CD4-positive, alpha-beta T cell treated with Interleukin-17A for 1 hour (primary cell): ENCODE data around the gene SLC46A2.

Experiments
- DNase-seq: peaks from one replicate; pipeline ENCODE4 v3.0.0-alpha.2; 2020

Gene SLC46A2

DNA sequence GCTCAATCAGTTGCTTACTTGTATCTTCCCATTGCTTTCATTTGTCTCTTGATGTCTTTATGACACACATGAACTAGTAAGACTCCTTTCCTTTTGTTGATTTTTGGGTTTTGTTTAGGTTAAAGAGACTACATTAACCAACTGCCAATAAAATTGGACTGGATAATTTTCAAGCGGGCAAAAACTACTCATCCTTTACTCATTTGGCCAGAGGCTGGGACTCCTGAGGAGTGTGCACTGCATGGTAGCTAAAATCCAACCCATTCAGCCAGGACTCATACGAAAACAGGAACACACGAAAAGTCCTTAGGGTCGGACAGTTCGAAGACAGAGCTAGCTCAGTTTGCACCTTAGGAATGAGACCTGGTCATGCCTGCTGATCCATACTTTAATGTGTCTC, 6.0 kb downstream of the SLC46A2 start:
- DNase-seq: no peak

GRCh38 chr9:112884101-112884500, 6.6 kb downstream of the SLC46A2 start:
- DNase-seq: no peak

GRCh38 chr9:112881331-112881730, 9.3 kb downstream of the SLC46A2 start:
- DNase-seq: no peak

GRCh38 chr9:112880650-112881049, 10.0 kb downstream of the SLC46A2 start:
- DNase-seq: no peak

DNA sequence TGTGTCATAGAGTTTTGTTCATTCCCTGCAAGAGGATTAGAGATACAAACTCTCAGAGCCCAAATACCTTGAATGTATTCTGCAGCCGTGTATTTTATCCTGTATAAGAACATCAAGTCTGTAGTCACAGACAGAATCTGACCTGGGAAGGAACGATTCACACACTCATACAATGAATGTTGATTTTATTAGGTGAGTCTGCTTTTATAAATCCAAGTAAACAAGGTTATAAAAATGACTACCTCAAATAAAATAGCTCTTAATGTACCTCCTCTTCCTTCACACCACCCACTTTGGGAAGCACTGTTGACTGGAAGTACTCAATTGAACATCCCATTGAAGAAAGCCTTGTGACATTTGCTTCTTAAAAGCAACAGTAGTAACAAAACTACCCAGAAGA, 11.9 kb downstream of the SLC46A2 start:
- no peak for DNase-seq

DNA sequence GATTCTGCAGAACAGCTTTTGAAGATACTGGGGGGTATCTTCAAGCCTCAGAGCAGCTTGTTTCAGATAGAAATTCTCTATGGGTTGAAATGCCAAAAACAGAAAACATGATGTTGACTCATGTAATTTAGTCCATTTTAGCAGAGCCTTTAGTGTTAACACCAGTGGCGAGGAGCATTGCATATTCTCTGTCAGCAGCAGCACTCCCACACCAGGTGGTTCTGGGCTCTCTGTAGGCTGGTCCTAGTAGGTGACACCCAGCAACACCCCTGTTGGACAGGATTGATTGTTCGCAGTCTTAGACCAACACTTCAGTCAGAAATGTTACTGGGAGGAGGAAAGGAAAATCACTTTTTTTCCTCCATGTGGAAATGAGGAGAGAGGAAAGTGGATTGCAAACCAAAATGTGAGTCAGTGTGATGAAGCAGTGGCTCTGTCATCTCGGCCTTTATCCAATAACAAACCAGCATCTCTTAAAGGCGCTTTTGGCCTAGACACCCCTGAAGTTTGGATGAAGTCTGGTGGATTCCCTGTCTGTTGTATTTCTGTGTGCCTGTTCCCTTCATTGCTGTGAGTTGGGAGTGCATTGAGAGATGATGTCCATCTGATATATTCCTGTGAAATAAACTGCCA, 16.8 kb downstream of the SLC46A2 start:
- DNase-seq: no peak

- DNase-seq: no peak
Observed at GRCh38 chr9:112872019-112872418, 18.7 kb downstream of the SLC46A2 start.

DNA sequence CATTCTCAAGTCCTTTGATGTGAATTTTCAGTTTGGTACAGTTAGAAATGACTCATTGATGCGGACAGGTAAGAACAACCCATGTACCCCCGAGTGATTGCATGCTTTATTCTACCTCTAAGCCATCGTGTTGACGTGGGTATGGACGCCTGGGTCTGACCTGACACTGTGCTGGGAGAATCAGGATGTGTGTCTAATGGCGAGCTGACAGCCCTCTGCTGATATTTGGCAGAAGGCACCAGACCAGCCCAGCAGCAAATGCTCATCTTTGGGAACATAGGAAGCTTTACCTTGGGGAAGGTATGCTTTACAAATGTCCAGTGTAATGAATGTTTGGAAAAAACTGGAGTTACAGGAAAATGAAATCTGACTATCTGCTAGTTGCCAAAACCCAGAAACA, 20.1 kb downstream of the SLC46A2 start:
- no peak for DNase-seq

DNA sequence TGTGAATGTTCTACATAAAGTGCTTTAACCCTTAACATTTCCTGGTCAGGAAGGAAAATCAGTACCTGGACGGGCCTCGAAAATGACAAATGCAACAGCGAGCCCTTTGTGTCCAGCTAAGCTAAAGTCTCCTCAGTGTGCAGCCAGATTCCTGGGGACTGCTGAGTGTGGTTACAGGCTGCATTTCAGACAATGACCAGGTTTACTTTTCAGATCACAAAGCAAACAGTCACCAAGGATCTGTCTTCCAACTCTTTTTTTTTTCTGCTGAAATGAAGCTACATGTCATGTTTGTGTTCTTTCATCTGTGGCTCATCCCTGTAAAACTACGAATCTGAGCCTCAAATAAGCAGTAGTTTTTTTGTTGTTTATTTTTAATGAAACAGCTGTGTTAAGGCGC, 20.8 kb downstream of the SLC46A2 start:
- no peak for DNase-seq

GRCh38 chr9:112869041-112869529, 21.6 kb downstream of the SLC46A2 start:
- no peak for DNase-seq

GRCh38 chr9:112868461-112868860, 22.2 kb downstream of the SLC46A2 start:
- DNase-seq: no peak

DNA sequence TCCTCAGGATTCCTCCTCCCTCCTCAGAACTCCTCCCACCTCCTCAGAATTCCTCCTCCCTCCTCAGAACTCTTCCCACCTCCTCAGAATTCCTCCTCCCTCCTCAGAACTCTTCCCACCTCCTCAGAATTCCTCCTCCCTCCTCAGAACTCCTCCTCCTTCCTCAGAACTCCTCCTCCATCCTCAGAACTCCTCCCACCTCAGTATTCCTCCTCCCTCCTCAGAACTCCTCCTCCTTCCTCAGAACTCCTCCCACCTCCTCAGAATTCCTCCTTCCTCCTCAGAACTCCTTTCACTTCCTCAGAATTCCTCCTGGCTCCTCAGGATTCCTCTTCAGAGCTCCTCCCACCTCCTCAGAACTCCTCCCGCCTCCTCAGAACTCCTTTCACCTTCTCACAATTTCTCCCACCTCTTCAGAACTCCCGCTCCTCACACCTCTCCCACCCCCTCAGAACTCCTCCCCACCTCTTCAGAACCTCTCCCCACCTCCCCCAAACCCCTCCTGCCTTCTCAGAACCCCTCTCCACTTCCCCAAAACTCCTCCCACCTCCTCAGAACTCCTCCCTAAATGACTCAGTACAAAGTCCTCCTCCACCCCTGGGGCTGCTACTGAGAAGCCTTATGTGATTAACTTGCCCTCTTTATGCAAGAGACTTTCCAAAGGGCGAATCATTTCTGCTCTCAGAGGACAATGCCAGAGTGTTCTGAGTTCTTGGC, 23.2 kb downstream of the SLC46A2 start:
- DNase-seq: no peak

DNA sequence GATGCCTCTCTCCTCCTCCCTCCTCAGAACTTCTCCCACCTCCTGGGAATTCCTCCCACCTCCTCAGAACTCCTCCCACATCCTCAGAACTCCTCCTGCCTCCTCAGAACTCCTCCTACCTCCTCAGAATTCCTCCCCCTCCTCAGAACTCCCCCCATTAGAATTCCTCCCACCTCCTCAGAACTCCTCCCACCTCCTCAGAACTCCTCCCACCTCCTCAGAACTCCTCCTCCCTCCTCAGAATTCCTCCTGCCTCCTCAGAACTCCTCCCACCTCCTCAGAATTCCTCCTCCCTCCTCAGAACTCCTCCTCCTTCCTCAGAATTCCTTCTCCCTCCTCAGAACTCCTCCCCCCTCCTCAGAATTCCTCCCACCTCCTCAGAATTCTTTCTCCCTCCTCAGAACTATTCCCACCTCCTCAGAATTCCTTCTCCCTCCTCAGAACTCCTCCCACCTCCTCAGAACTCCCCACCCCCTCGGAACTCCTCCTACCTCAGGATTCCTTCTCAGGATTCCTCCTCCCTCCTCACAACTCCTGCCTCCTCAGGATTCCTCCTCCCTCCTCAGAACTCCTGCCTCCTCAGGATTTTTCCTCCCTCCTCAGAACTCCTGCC, 23.9 kb downstream of the SLC46A2 start:
- DNase-seq: no peak

DNA sequence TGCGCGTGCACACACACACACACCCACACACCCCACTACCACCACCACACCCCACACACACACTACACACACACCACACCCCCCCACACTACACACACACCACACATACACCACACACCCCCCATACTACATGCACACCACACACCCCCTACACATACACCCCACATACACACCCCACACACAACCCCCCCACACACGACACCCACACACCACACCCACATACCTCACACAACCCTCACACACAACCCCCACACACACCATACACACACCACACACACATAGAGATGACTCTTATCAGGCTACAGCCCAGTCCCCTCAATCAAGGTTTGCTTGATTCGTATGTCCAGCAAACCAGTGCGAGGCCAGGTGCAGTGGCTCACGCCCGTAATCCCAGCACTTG, 25.7 kb downstream of the SLC46A2 start:
- no peak for DNase-seq

DNA sequence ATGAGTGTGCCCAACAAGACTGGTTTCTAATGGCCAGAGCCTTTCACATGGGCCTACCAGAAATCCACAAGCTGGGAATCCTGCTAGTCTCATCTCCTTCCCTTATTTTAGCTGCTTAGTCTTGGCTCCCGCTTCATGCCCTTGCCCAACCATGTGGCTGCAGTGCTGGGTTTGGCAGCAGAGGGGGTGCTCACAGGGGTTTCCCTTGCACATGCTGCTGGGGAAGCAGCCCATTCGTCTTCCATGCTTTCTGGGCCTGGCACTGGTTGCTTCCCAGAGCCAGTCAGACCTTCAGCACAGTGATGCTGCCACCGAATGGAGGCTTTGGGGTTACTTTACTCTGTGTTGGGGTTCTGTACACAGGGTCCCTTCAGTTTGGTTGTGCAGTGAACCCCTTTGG, 26.3 kb downstream of the SLC46A2 start:
- DNase-seq: no peak

- no peak for DNase-seq
Observed at GRCh38 chr9:112863746-112864145, 26.9 kb downstream of the SLC46A2 start.

DNA sequence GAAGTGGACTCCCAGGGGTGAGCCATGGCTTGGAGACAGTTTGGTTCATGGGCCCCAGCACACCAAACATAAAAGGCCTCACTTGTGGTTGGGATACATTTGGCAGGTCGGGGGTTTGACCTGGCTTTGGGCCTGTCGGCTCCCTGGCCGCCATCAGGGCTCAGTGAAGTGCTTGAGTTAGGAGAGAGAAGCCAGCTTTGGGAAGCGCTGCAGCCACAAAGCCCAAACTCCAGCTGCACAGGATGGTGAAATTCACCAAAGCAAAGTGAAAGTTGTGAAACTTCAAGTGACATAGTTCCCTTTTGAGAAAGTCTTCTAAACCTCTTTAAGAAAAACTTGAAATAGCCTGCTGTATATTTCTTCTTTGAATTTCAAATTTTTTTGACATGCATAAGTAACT, 27.5 kb downstream of the SLC46A2 start:
- no peak for DNase-seq

GRCh38 chr9:112861638-112862555, 28.8 kb downstream of the SLC46A2 start:
- no peak for DNase-seq

DNA sequence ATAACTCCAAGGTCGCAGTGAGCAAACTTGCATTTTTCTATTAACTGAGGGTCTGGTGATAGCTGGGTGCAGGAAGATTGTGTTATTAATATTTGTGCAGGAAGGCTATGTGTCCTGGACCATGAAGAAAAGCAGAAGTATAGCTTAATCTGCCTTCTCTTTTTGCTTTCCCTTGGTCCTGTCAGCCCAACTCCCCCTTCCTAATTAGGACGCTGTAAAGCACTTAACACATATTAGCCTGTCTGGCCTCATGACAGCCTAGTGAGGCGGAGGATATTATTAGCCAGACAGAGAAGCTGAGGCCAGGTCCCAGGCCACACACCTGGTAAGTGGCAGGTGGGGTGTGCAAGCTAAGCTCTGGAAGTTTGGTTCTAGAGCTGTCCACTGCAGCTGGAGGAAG, 29.5 kb downstream of the SLC46A2 start:
- DNase-seq: no peak

DNA sequence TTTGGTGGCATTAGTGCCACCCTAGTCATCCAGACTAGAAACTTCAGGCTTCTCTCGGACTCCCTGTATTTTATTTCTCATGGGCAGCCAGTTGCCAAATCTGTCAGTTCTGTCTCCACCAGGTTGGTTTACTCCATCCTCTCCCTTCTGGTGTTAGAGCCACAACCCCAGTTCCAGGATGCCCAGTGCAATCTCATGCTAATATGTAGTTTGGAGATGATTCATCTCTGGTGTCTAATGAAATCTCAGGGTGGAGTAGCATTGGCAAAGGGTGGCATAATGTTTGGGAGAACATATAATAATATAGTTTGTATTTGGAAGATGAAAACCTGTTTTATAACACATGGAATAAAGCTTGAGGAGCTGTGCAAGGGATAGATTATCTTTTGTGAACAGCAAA, 30.2 kb downstream of the SLC46A2 start:
- DNase-seq: no peak

GRCh38 chr9:112858625-112859147, 32.0 kb downstream of the SLC46A2 start:
- DNase-seq: no peak

DNA sequence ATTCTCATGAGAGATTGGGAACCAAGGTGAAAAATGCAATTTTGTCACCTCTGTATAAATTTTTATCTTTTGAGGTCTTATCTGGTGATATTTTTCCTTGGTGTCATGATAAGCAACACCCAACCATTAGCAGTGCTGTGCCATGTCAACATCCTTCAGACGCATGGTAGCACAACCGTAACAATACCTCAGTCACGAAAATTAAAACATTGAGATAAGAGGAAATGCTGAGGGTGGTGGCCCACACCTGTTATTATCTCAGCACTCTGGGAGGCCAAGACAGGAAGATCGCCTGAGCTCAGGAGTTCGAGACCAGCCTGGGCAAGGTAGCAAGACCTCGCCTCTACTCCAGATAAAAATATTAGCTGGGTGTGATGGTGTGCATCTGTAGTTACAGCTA, 32.7 kb downstream of the SLC46A2 start:
- DNase-seq: no peak

- no peak for DNase-seq
Observed at GRCh38 chr9:112856843-112857242, 33.8 kb downstream of the SLC46A2 start.
